ENCODE results near the gene ZBTB4. TPM values are rescaled to one million over a fixed set of nuclear protein-coding genes. Genes with fewer than 3 reads are reported as not detected.

Gene ZBTB4
- total and polyA plus RNA-seq, 8 donors: 15.8 to 31.5 (median 20.1) TPM

DNA sequence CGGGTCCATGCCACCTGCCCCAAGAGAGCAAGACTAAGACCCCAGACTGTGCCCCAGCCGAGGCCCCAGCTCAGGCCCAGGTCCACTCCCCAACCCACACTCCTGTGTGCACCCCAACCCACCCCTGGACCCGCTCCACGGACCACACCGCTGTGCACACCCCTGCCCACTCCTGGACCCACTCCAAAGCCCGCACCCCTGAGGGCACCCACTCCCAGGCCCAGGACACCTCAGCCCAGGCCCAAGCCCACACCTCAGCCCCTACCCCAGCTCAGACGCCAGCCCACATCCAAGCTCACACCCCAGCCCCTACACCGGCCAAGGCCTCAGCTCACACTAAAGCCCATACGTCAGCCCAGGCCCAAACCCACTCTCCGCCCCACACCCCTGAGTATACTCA, 49.7 kb downstream of the ZBTB4 start:
- Histone ChIP-seq H3K4me1 (peaks cover 0 to 2% (median 2%) of the 10 kb centered on the region in 4 donors), H3K27me3 (peaks cover 0 to 14% (median 0%) of the 10 kb centered on the region in 3 donors), H3K36me3 (no peaks in the 10 kb centered on the region), H3K27ac (no peak overlapping the region), H3K4me3 (no peak overlapping the region), H3K9me3 (no peaks in the 10 kb centered on the region)
- no peak for DNase-seq
- intact Hi-C loops (cut with DNase I; ENCODE audit: low total_unique reads): loop anchor here (10.0 kb wide), 1 partner anchor 65 kb away; no protein-coding TSS in a partner anchor
- no peak for TF ChIP-seq POLR2A (IDR thresholded peaks at IDR 0.05)
- WGBS, 5 donors: 84 to 92% (median 89%) methylated on average over 8 to 10 of the region's 10 CpGs

- H3K4me1 ChIP-seq: no peaks in the 10 kb centered on the region
- no peak for TF ChIP-seq POLR2A (IDR thresholded peaks at IDR 0.05)
- TF ChIP-seq, protein P1, sequence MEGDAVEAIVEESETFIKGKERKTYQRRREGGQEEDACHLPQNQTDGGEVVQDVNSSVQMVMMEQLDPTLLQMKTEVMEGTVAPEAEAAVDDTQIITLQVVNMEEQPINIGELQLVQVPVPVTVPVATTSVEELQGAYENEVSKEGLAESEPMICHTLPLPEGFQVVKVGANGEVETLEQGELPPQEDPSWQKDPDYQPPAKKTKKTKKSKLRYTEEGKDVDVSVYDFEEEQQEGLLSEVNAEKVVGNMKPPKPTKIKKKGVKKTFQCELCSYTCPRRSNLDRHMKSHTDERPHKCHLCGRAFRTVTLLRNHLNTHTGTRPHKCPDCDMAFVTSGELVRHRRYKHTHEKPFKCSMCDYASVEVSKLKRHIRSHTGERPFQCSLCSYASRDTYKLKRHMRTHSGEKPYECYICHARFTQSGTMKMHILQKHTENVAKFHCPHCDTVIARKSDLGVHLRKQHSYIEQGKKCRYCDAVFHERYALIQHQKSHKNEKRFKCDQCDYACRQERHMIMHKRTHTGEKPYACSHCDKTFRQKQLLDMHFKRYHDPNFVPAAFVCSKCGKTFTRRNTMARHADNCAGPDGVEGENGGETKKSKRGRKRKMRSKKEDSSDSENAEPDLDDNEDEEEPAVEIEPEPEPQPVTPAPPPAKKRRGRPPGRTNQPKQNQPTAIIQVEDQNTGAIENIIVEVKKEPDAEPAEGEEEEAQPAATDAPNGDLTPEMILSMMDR (IDR thresholded peaks at IDR 0.05): no peak
- TF ChIP-seq EP300 (IDR thresholded peaks at IDR 0.05): no peak
- no peak for TF ChIP-seq POLR2AphosphoS5 (IDR thresholded peaks at IDR 0.05)
- H3K27ac ChIP-seq: no peak within 1 kb of the TSS
- no peaks in the 10 kb centered on the region for H3K36me3 ChIP-seq
- DNase-seq: no peak
- H3K4me3 ChIP-seq: no peak within 1 kb of the TSS
- H3K9me3 ChIP-seq: no peaks in the 10 kb centered on the region
- WGBS, 5 donors: 58 to 60% (median 59%) methylated on average over 5 of the region's 5 CpGs
- intact Hi-C loops (cut with DNase I; ENCODE audit: low total_unique reads): loop anchor here (10.0 kb wide), 1 partner anchor 64 kb away; no protein-coding TSS in a partner anchor
- peaks cover 0 to 3% (median 0%) of the 10 kb centered on the region in 3 donors for H3K27me3 ChIP-seq
Observed at GRCh38 chr17:7428557-7428956, 50.9 kb downstream of the ZBTB4 start, which contains the start of gene SPEM3. Gene SPEM3, plus strand, starts transcription at chr17:7428857. Its CDS starts 46 bp downstream, at chr17:7428903.

DNA sequence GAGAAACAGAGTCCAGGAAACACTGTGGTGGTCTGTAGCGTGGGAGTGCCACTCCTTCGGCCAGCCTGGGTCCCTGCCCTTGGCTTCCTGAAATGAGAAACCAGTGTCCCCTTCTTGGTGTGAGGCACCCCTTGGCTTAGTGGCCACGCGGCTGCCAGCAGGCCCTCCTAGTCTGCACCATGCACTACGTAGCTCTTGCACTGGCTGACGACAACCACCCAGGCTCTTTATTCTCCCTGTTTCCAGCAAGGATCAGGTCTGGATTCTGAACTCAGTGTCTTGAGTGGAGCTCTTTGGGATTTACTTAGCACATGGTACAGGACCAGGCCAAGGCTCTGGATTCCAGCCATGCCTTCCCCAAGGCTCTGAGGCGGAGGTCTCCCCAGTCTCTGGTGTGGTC, 51.9 kb downstream of the ZBTB4 start:
- WGBS, 5 donors: 88 to 93% (median 89%) methylated on average over 4 to 7 of the region's 7 CpGs
- DNase-seq: no peak

GRCh38 chr17:7426896-7427489, 52.4 kb downstream of the ZBTB4 start:
- no peak overlapping the region for H3K27ac ChIP-seq
- no peaks in the 10 kb centered on the region for H3K4me1 ChIP-seq
- whole genome bisulfite sequencing, 5 donors: 90 to 94% (median 91%) methylated on average over 14 to 29 of the region's 29 CpGs
- no peak for DNase-seq
- no peak for TF ChIP-seq EP300 (IDR thresholded peaks at IDR 0.05)
- TF ChIP-seq POLR2AphosphoS5 (IDR thresholded peaks at IDR 0.05): no peak
- TF ChIP-seq POLR2A (IDR thresholded peaks at IDR 0.05): no peak
- TF ChIP-seq, protein P1 (IDR thresholded peaks at IDR 0.05): no peak
- H3K9me3 ChIP-seq: no peaks in the 10 kb centered on the region
- intact Hi-C loops (cut with DNase I; ENCODE audit: low total_unique reads): loop anchor here (10.0 kb wide), 1 partner anchor 62 kb away; no protein-coding TSS in a partner anchor
- no peaks in the 10 kb centered on the region for H3K27me3 ChIP-seq
- H3K4me3 ChIP-seq: no peak overlapping the region
- no peaks in the 10 kb centered on the region for H3K36me3 ChIP-seq

More for the DNA sequence above, 51.9 kb downstream of the ZBTB4 start:
- no peaks in the 10 kb centered on the region for H3K4me1 ChIP-seq
- intact Hi-C loops (cut with DNase I; ENCODE audit: low total_unique reads): loop anchor here (10.0 kb wide), 1 partner anchor 63 kb away; no protein-coding TSS in a partner anchor
- H3K36me3 ChIP-seq: no peaks in the 10 kb centered on the region
- no peak overlapping the region for H3K4me3 ChIP-seq
- no peaks in the 10 kb centered on the region for H3K27me3 ChIP-seq
- H3K27ac ChIP-seq: no peak overlapping the region
- H3K9me3 ChIP-seq: no peaks in the 10 kb centered on the region
- TF ChIP-seq, protein P1 (IDR thresholded peaks at IDR 0.05): no peak
- no peak for TF ChIP-seq POLR2AphosphoS5 (IDR thresholded peaks at IDR 0.05)

All from stomach (tissue), 9 donors.